Measurements from ENCODE around the gene RAI1. TPM values are rescaled to one million over a fixed set of nuclear protein-coding genes. Genes with fewer than 3 reads are reported as not detected.

Gene RAI1
- total RNA-seq, 1 donor from 2014 or later = 38.1 TPM

DNA sequence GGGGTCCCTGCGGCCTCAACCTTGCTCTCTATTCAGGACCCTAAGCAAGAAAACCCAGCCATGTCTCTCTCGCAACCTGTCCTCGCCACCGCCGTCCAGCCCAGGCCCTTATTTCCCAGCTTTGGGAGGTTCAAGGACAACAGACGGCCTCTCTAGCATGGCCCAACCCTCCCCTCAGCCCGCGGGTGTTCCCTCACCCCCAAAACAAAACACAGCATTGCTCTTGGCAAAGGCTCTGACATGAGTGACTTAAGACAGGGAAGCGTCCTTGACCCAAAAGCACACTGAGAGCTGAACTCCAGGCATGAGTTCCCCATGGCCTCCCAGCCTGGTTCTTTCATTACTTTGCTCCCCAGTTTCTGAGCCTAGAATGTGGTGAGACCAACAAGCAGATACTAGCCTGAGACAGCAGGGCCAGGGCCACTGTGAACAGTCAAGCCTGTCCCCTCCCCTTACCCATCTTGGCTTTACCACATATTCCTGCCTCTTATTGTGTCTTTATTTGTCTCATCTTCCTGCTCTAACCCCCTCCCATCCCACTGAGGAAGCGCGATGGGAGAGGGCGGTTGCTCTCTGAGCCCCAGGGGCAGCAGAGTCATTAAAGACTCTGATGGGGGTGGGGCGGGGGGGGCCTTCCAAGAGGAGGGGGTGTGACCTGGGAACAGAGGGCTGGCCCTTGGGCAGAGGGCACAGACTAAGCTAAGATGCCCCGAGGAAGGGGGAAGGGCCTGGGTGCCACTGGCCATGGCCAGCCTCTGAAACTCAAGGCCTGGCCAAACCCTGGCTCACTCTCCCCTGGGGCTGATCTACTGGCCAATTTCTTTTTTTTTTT is 143.7 kb downstream of the RAI1 start:
- ATAC-seq (peak; percentile 1), DNase-seq (no peak)
- TF ChIP-seq, protein P1, sequence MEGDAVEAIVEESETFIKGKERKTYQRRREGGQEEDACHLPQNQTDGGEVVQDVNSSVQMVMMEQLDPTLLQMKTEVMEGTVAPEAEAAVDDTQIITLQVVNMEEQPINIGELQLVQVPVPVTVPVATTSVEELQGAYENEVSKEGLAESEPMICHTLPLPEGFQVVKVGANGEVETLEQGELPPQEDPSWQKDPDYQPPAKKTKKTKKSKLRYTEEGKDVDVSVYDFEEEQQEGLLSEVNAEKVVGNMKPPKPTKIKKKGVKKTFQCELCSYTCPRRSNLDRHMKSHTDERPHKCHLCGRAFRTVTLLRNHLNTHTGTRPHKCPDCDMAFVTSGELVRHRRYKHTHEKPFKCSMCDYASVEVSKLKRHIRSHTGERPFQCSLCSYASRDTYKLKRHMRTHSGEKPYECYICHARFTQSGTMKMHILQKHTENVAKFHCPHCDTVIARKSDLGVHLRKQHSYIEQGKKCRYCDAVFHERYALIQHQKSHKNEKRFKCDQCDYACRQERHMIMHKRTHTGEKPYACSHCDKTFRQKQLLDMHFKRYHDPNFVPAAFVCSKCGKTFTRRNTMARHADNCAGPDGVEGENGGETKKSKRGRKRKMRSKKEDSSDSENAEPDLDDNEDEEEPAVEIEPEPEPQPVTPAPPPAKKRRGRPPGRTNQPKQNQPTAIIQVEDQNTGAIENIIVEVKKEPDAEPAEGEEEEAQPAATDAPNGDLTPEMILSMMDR (IDR thresholded peaks at IDR 0.05) = no peak
- Histone ChIP-seq H3K27me3 (no peaks in the 10 kb centered on the region), H3K4me3 (no peak overlapping the region), H3K27ac (peak overlapping the region; percentile 80), H3K9me3 (no peaks in the 10 kb centered on the region), H3K36me3 (no peaks in the 10 kb centered on the region), H3K4me1 (peaks cover 58% of the 10 kb centered on the region)
- intact Hi-C loops (cut with DNase I) = no loop called here

DNA sequence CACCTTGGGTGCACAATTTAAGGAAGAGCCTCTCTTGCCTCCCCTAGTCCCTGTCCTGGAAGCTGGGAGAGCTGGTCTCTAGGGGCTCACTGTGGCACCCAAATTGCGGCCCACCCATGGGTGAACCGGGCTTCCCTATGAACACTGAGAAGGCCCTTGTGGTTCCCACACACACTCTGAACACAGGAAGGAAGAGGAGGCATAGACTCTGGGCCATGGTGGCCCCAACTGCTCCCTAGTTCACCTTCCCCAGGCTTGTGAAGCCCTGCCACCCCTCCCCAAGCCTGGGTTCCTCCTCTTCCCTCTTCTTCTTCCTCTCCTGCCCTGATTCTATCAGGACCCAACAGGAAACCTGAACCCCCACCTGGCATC is 145.1 kb downstream of the RAI1 start:
- Histone ChIP-seq H3K4me1 (peaks cover 54% of the 10 kb centered on the region), H3K4me3 (no peak overlapping the region), H3K9me3 (no peaks in the 10 kb centered on the region), H3K27me3 (no peaks in the 10 kb centered on the region), H3K36me3 (no peaks in the 10 kb centered on the region), H3K27ac (no peak overlapping the region)
- DNase-seq (no peak), ATAC-seq (no peak)
- intact Hi-C loops (cut with DNase I) = no loop called here
- TF ChIP-seq, protein P1 (IDR thresholded peaks at IDR 0.05) = no peak

DNA sequence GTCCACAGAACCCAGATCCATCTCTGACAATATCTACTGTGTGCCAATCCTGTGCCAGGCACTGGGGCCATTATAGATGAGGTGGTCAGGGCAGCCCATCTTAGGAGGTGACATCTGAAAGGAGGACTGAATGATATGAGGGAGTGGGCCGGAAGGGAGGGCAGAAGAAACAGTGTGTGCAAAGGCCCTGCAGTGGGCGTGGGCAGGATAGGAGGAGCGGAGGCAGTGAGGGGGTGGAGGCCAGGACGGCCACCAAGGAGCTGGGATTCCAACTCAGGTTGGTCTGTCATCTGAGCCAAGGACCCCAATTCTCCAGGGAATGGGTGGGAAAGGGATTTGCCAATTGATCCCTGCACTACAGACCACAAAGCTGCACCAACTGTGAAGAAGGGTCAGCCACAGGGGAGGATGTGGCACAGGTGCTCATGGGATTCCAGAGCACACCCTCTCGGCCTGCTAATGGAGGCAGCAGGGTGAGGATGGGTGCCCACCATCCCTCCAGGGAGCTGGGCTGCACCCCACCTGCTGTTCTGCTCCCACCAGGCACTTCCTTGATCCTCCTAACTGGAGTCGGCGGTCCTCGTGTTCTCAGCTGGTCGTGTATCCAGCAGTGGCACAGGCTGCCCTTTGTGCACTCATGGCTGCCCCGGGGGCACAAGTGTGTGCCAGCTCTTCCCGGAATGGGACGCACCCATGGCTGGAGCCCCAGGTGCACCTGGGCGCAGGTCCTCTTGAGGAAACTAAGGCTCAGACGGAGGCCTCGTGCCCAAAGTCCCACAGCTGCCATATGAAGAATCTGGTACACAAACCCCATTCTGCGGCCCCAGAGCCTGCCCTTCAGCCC is 145.9 kb downstream of the RAI1 start:
- Histone ChIP-seq H3K27ac (no peak overlapping the region), H3K9me3 (no peaks in the 10 kb centered on the region), H3K36me3 (no peaks in the 10 kb centered on the region), H3K4me3 (no peak overlapping the region), H3K4me1 (peaks cover 49% of the 10 kb centered on the region), H3K27me3 (no peaks in the 10 kb centered on the region)
- intact Hi-C loops (cut with DNase I) = no loop called here
- DNase-seq (no peak), ATAC-seq (no peak)
- TF ChIP-seq, protein P1 (IDR thresholded peaks at IDR 0.05) = no peak

- Histone ChIP-seq H3K4me3 (no peak overlapping the region), H3K27ac (no peak overlapping the region), H3K4me1 (peaks cover 41% of the 10 kb centered on the region), H3K9me3 (no peaks in the 10 kb centered on the region), H3K36me3 (no peaks in the 10 kb centered on the region), H3K27me3 (no peaks in the 10 kb centered on the region)
- ATAC-seq (no peak), DNase-seq (no peak)
- TF ChIP-seq, protein P1 (IDR thresholded peaks at IDR 0.05) = no peak
- intact Hi-C loops (cut with DNase I) = no loop called here
These were observed 146.8 kb downstream of the RAI1 start for GRCh38 chr17:17827826-17828621.

- intact Hi-C loops (cut with DNase I) = no loop called here
- no peak for DNase-seq
These were observed 149.0 kb downstream of the RAI1 start for GRCh38 chr17:17830269-17830567.

More at GRCh38 chr17:17830269-17830567, 149.0 kb downstream of the RAI1 start:
- Histone ChIP-seq H3K27me3 (no peaks in the 10 kb centered on the region), H3K36me3 (no peaks in the 10 kb centered on the region), H3K4me1 (peaks cover 31% of the 10 kb centered on the region), H3K9me3 (no peaks in the 10 kb centered on the region), H3K27ac (no peak overlapping the region), H3K4me3 (no peak overlapping the region)
- ATAC-seq = no peak
- TF ChIP-seq, protein P1 (IDR thresholded peaks at IDR 0.05) = no peak
